IPS-20b (cell line): ENCODE measurements around the gene XAGE1B.
"Not testable (repeated sequence)": the region's sequence is repeated elsewhere in the genome, so short reads cannot be mapped to it uniquely, and the experiment has no call there.

Source experiments
- H3K27ac ChIP-seq: one replicate; pipeline ENCODE4 v1.5.1; 2013; ENCODE audit warnings: low read length
- H3K27me3 ChIP-seq: 2 replicates; pipeline ENCODE4 v1.6.1; 2013; ENCODE audit warnings: mild to moderate bottlenecking, low read length, inconsistent platforms; ENCODE audit not compliant: insufficient read depth
- H3K36me3 ChIP-seq: 2 replicates; pipeline ENCODE4 v1.6.1; 2013; ENCODE audit warnings: low read depth, mild to moderate bottlenecking, inconsistent platforms, low read length, moderate library complexity; ENCODE audit not compliant: insufficient read depth
- H3K4me1 ChIP-seq: 2 replicates; pipeline ENCODE4 v1.6.1; 2013; ENCODE audit warnings: mild to moderate bottlenecking, control low read depth, inconsistent platforms, low read length, moderate library complexity; ENCODE audit not compliant: insufficient read depth
- H3K4me3 ChIP-seq: 2 replicates; pipeline ENCODE4 v1.5.1; 2013; ENCODE audit warnings: mild to moderate bottlenecking, low read length, inconsistent platforms
- H3K9ac ChIP-seq: 2 replicates; pipeline ENCODE4 v1.6.1; 2013; ENCODE audit warnings: low read depth, mild to moderate bottlenecking, inconsistent platforms, low read length, moderate library complexity
- H3K9me3 ChIP-seq: 2 replicates; pipeline ENCODE4 v1.6.1; 2013; ENCODE audit warnings: mild to moderate bottlenecking, low read depth, low read length, inconsistent platforms; ENCODE audit not compliant: insufficient read depth

The XAGE1B gene

GRCh38 chrX:52516987-52517325, at the start of gene XAGE1B:
Gene XAGE1B, minus strand, starts transcription at chrX:52517063. Its CDS starts 1,536 bp downstream, at chrX:52515527.
- H3K27ac ChIP-seq, H3K27me3 ChIP-seq, H3K4me3 ChIP-seq, H3K9ac ChIP-seq, H3K9me3 ChIP-seq, H3K4me1 ChIP-seq, H3K36me3 ChIP-seq: not testable (repeated sequence)

GRCh38 chrX:52563105-52563504, 46.2 kb upstream of the XAGE1B start:
- Histone ChIP-seq H3K36me3 (no peaks in the 10 kb centered on the region), H3K27ac (no peak overlapping the region), H3K9me3 (no peaks in the 10 kb centered on the region), H3K9ac (no peak overlapping the region), H3K27me3 (no peaks in the 10 kb centered on the region), H3K4me1 (no peaks in the 10 kb centered on the region), H3K4me3 (no peak overlapping the region)

- Histone ChIP-seq H3K27ac (no peak overlapping the region), H3K27me3 (no peaks in the 10 kb centered on the region), H3K9ac (no peak overlapping the region), H3K4me3 (no peak overlapping the region), H3K4me1 (no peaks in the 10 kb centered on the region), H3K9me3 (no peaks in the 10 kb centered on the region), H3K36me3 (no peaks in the 10 kb centered on the region)
Measured at GRCh38 chrX:52558140-52558539, 41.3 kb upstream of the XAGE1B start.

- H3K27me3 ChIP-seq = no peaks in the 10 kb centered on the region
- no peaks in the 10 kb centered on the region for H3K4me1 ChIP-seq
- H3K36me3 ChIP-seq = no peaks in the 10 kb centered on the region
- H3K27ac ChIP-seq = no peak overlapping the region
- H3K4me3 ChIP-seq = no peak overlapping the region
- H3K9ac ChIP-seq = no peak overlapping the region
- H3K9me3 ChIP-seq = no peaks in the 10 kb centered on the region
Measured at GRCh38 chrX:52556741-52557140, 39.9 kb upstream of the XAGE1B start.

GRCh38 chrX:52553995-52554642, 37.3 kb upstream of the XAGE1B start:
- no peak overlapping the region for H3K4me3 ChIP-seq
- H3K27me3 ChIP-seq = no peaks in the 10 kb centered on the region
- no peaks in the 10 kb centered on the region for H3K4me1 ChIP-seq
- H3K27ac ChIP-seq = no peak overlapping the region
- no peak overlapping the region for H3K9ac ChIP-seq
- no peaks in the 10 kb centered on the region for H3K36me3 ChIP-seq
- H3K9me3 ChIP-seq = no peaks in the 10 kb centered on the region

- H3K4me1 ChIP-seq, H3K9ac ChIP-seq, H3K9me3 ChIP-seq, H3K27me3 ChIP-seq, H3K36me3 ChIP-seq, H3K4me3 ChIP-seq, H3K27ac ChIP-seq: not testable (repeated sequence)
Measured at GRCh38 chrX:52548769-52549168, 31.9 kb upstream of the XAGE1B start.

GRCh38 chrX:52544147-52544840, 27.4 kb upstream of the XAGE1B start:
- H3K4me3 ChIP-seq = no peak overlapping the region
- no peaks in the 10 kb centered on the region for H3K36me3 ChIP-seq
- no peaks in the 10 kb centered on the region for H3K9me3 ChIP-seq
- H3K9ac ChIP-seq = no peak overlapping the region
- H3K4me1 ChIP-seq = no peaks in the 10 kb centered on the region
- H3K27me3 ChIP-seq = peaks cover 4% of the 10 kb centered on the region
- no peak overlapping the region for H3K27ac ChIP-seq

GRCh38 chrX:52542311-52542710, 25.4 kb upstream of the XAGE1B start:
- peaks cover 4% of the 10 kb centered on the region for H3K27me3 ChIP-seq
- H3K27ac ChIP-seq = no peak overlapping the region
- H3K9me3 ChIP-seq = no peaks in the 10 kb centered on the region

GRCh38 chrX:52541051-52541450, 24.2 kb upstream of the XAGE1B start:
- H3K27ac ChIP-seq, H3K4me1 ChIP-seq, H3K27me3 ChIP-seq: not testable (repeated sequence)

More at GRCh38 chrX:52542311-52542710, 25.4 kb upstream of the XAGE1B start:
- Histone ChIP-seq H3K9ac (no peak overlapping the region), H3K36me3 (no peaks in the 10 kb centered on the region), H3K4me1 (no peaks in the 10 kb centered on the region), H3K4me3 (no peak overlapping the region)

GRCh38 chrX:52516110-52516986, 515 bp downstream of the XAGE1B start:
- H3K36me3 ChIP-seq, H3K9me3 ChIP-seq, H3K27ac ChIP-seq, H3K4me3 ChIP-seq, H3K4me1 ChIP-seq, H3K9ac ChIP-seq, H3K27me3 ChIP-seq: not testable (repeated sequence)

More at GRCh38 chrX:52541051-52541450, 24.2 kb upstream of the XAGE1B start:
- H3K9ac ChIP-seq, H3K4me3 ChIP-seq, H3K36me3 ChIP-seq, H3K9me3 ChIP-seq: not testable (repeated sequence)

- not testable (repeated sequence) for H3K4me1 ChIP-seq, H3K36me3 ChIP-seq, H3K9me3 ChIP-seq, H3K4me3 ChIP-seq, H3K27ac ChIP-seq, H3K27me3 ChIP-seq, H3K9ac ChIP-seq
Measured at GRCh38 chrX:52511126-52511525, 5.7 kb downstream of the XAGE1B start.

- H3K4me3 ChIP-seq = no peak overlapping the region
- H3K27ac ChIP-seq = no peak overlapping the region
- H3K36me3 ChIP-seq = no peaks in the 10 kb centered on the region
- no peaks in the 10 kb centered on the region for H3K27me3 ChIP-seq
- no peak overlapping the region for H3K9ac ChIP-seq
- H3K9me3 ChIP-seq = no peaks in the 10 kb centered on the region
- H3K4me1 ChIP-seq = no peaks in the 10 kb centered on the region
Measured at GRCh38 chrX:52509916-52510315, 6.9 kb downstream of the XAGE1B start.
